NCI-H1092 (cell line): ENCODE measurements around the gene PPP1R14B.
A peak's percentile ranks its signal among the peaks of the same experiment; 100 is the strongest.

Source experiments
- DNase-seq: peaks from one replicate; lab custom pipeline; 2025; lab: John Stamatoyannopoulos, UW

Gene PPP1R14B

GRCh38 chr11:64245797-64246620, 734 bp downstream of the PPP1R14B start:
- DNase-seq = peak; percentile 40

GRCh38 chr11:64245401-64245796, 1.3 kb downstream of the PPP1R14B start:
- DNase-seq = no peak

DNA sequence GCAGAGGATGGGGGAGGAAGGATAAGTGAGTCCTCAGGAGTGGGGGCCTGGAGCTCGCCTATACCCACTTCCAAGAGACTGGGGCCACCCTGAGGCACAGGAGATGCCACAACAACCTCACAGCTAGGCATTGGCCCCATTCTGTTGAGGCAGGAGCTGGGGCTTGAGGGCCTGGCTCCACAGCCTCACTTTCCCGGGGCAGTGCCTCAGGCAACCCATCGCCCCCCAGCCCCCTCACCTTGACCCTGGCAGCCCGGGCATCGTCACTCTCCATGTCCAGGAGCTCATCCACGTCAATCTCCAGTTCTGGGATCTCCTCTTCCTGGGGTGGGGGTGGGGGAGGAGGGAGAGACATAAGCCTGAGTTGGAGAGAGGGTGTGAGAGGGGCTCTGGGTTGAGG, 1.8 kb downstream of the PPP1R14B start:
- no peak for DNase-seq

DNA sequence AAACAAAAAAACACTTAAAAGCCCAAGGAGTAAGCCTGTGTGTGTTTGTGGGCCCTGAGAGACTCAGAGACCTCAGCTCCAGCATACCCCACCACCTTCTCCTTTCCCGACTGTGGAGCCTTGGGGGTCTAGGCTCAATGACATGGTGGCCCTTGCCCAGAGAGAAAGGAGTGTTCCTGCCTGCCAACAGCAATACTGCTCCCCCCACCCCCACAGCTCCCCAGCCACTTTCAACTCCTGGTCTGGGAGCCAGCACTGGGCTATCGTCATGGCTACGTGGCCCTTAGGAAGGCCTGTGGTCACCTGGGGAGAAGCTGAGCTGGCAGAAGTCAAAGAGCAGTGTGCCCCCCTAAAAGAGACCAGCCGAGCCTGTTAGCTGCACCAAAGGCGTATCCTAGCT, 2.6 kb downstream of the PPP1R14B start:
- DNase-seq = no peak

- DNase-seq = no peak
These were observed 3.4 kb downstream of the PPP1R14B start for GRCh38 chr11:64243236-64243854.

- DNase-seq = no peak
These were observed 5.0 kb downstream of the PPP1R14B start for GRCh38 chr11:64241491-64242374.

GRCh38 chr11:64241241-64241490, 5.6 kb downstream of the PPP1R14B start:
- peak; percentile 99 for DNase-seq

- peak; percentile 98 for DNase-seq
These were observed 6.1 kb downstream of the PPP1R14B start, which contains the start of gene FKBP2 for GRCh38 chr11:64240435-64241240. TSS of gene FKBP2 (plus strand) at chr11:64241095. CDS start at chr11:64242388, 1,293 bp downstream.

GRCh38 chr11:64239662-64240434, 6.9 kb downstream of the PPP1R14B start:
- no peak for DNase-seq

DNA sequence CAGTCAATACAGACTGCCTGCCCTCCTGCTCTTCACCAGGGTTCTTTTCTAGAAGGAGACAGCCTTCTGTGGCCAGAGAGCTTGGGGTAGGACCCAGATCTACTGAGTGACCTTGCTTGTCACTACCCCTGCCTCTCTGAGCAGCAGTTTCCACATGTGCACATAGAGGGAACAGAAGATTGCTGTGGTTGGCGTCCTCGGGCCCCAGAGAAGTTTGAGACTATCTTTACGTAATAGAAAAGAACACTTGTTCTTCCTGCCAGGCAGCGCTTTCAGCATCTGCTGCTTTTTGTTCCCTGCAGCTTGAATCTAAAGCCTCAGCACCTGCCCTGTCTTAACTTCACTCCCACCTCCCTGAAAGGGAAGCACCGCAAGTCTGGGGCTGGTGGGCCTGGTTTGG, 7.7 kb downstream of the PPP1R14B start:
- no peak for DNase-seq

DNA sequence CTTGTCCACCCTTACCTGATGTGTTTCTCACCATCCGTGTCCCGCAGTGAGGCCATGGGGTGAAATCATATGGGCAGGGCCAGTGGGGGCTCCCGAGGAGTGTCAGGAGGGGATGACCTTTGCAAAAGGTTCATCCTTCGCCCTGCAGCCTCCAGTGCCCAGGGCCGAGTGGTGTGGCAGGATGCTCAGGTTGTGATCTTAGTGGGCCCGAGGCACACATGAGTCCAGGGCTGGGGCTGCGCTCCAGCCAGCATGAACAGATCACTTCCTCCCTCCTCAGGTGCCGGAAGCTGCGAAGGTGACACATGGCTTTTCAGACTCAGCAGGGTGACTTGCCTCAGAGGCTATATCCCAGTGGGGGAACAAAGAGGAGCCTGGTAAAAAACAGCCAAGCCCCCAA, 8.7 kb downstream of the PPP1R14B start:
- no peak for DNase-seq

DNA sequence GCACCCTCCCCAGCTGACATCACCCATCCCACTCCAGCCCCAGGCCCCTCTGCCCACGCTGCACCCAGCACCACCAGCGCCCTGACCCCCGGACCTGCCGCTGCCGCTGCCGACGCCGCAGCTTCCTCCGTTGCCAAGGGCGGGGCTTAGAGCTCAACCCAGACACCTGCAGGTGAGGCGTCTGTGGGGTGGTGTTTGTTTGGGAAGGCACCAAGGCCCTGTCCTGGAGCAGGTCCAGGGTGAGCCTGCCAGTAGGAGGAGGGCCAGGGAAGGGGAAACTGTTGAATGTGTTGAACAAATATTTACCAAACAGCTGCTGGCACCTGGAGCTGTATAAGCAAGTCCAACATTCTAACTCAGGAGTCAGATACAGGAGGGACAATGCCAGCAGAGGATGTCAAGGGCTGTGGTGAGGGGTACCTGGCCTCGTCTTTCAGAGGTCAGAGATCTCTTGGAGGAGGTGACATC, 9.2 kb downstream of the PPP1R14B start:
- DNase-seq = peak; percentile 93

DNA sequence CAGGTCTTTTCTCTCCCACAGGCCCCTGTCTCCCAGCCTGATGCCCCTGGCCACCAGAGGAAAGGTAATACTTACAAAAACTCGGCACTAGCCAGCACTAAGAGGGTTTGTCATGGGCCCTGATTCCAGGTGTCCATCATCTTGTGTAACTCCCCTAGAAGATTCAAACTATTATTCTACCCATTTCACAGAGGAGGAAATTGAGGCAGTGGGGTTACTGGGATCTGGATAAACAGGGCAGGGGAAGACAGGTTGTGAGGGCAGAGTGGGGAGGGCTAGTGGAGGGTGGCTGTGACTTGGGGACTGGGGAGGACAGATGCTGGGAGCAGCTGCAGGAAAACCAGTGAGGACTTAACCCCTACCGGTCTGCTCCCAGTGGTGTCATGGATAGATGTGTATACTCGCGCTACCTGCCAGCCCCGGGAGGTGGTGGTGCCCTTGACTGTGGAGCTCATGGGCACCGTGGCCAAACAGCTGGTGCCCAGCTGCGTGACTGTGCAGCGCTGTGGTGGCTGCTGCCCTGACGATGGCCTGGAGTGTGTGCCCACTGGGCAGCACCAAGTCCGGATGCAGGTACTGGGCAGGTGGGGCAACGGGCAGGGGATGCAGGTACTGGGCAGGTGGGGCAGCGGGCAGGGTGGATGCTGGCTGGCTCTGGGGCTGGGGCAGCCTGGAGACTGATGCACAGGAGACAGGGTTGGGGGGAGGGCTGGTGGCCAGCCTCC, 11.1 kb downstream of the PPP1R14B start:
- DNase-seq = no peak

DNA sequence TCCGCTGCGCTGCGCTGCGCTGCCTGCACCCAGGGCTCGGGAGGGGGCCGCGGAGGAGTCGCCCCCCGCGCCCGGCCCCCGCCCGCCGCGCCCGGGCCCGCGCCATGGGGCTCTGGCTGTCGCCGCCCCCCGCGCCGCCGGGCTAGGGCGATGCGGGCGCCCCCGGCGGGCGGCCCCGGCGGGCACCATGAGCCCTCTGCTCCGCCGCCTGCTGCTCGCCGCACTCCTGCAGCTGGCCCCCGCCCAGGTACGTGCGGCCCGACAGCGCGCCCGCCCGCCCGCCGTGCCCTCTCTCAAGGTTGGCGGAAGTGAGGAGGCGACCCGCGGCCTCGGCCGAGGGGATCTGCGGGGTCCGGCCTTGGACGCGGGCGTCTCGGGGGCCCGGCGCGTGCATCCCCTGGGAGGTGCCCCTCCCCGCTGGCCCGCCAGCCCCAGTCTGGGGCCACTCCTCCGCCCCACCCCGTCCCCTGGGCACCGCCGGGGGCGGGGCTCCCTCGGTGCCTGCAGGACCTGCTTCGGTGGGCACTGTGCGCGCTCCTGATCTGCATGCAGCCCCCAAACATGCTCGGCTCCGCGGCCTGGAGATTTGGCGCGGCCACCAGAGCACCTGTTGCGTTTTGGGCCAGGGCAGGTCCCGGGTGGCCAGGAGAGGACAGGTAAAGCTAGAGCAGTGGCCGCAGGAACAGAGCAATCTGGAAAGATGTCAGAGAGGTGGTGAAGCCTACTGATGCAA, 11.9 kb downstream of the PPP1R14B start:
- no peak for DNase-seq

GRCh38 chr11:64233913-64234586, 12.7 kb downstream of the PPP1R14B start, which contains the start of gene VEGFB:
TSS of gene VEGFB (plus strand) at chr11:64234584. CDS start at chr11:64234834, 250 bp downstream.
- peak; percentile 58 for DNase-seq

- no peak for DNase-seq
These were observed 13.8 kb downstream of the PPP1R14B start for GRCh38 chr11:64232967-64233315.

DNA sequence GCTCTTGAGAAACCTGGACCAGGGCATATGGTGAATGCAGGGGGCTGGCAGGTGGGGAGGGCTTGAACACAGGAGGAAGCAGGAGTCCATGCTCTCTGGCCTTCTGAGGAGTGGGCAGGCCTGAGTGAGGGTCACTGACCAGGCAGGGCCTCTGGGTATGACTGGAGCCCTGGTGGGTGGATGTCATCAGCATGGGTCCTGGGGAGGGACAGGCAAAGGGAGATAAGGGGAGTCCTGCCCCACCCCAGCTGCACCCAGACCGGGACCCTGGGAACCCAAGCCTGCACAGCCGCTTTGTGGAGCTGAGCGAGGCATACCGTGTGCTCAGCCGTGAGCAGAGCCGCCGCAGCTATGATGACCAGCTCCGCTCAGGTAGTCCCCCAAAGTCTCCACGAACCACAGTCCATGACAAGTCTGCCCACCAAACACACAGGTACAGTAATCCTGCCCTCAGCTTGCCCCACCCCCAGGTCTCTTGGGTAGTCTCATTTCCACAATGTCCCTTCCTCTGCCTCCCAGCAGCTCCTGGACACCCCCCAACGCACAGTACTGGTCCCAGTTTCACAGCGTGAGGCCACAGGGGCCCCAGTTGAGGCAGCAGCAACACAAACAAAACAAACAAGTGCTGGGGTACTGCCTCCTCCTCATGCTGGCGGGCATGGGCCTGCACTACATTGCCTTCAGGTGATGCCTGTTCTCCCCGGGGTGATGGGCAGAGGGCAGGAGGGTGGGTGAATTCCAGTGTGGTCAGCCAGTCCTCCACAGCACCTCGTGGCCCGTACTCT, 14.4 kb downstream of the PPP1R14B start:
- no peak for DNase-seq

DNA sequence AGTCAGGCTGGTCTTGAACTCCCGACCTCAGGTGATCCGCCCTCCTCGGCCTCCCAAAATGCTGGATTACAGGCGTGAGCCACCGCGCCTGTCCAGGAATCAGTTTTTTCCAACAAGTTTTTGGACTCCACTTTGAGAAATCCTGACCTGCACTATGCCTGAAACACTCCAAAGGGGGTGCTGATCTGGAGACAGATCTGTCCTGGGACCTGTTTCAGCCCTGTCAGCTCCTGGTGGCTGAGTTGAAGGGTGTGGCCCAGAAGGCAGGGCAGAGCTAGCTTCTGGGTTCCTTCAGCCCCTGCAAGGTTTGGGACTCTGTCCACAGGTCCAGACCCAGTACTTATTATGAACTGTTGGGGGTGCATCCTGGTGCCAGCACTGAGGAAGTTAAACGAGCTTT, 15.2 kb downstream of the PPP1R14B start:
- no peak for DNase-seq
